GM12874 (cell line): ENCODE results near the gene GFI1.

Source experiments
- TF ChIP-seq, protein P1 (sequence below): IDR thresholded peaks from 2 replicates; pipeline ENCODE4 v1.5.1; 2011; ENCODE audit warnings: low read depth, mild to moderate bottlenecking, control low read depth, low read length, moderate library complexity; ENCODE audit not compliant: insufficient read depth

GFI1 gene

DNA sequence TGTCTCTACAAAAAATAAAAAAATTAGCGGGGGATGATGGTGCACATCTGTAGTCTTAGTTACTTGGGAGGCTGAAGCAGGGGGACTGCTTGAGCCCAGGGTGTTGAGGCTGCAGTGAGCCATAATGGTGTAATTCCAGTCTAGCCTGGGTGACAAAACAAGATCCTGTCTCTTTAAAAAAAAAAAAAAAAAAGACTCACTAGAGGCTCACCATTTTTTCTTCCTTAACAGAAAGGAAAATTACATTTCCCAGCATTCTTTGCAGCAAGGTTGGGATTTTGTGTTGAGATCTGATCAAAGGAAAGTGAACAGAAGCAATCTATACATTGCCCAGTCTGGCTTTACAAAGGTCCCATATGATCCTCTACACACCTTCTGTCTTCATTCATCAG, 21.5 kb downstream of the GFI1 start:
- TF ChIP-seq, protein P1, sequence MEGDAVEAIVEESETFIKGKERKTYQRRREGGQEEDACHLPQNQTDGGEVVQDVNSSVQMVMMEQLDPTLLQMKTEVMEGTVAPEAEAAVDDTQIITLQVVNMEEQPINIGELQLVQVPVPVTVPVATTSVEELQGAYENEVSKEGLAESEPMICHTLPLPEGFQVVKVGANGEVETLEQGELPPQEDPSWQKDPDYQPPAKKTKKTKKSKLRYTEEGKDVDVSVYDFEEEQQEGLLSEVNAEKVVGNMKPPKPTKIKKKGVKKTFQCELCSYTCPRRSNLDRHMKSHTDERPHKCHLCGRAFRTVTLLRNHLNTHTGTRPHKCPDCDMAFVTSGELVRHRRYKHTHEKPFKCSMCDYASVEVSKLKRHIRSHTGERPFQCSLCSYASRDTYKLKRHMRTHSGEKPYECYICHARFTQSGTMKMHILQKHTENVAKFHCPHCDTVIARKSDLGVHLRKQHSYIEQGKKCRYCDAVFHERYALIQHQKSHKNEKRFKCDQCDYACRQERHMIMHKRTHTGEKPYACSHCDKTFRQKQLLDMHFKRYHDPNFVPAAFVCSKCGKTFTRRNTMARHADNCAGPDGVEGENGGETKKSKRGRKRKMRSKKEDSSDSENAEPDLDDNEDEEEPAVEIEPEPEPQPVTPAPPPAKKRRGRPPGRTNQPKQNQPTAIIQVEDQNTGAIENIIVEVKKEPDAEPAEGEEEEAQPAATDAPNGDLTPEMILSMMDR: no peak

DNA sequence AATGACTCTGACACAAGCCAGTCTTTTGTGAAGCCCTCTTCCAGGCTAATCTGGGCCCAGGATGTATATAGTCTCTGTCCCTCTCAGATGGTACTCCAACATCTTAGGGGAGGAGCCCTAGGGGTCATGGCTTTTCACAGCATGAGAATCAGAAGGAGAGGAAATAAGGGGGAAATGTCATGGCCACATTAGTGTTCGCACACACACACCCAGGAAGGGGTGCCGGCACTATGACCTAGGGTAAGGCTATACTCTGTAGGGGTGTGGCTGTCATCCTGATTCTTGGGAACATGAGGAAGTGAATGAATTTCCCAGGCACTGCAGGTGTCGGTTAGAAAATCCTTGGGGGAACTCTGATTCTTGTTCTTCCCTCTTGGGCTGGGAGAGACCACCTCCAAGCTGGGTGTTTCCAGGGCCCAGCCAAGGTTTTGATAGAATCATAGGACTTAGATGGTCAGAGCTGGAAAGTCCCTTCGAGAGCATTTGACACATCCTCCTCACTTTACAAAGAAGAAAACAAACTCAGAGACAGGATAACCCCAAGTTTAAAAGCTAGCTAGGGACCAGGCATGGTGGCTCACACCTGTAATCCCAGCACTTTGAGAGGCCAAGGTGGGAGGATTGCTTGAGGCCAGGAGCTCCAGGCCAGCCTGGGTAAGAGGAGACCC, 22.0 kb downstream of the GFI1 start:
- TF ChIP-seq, protein P1: no peak

DNA sequence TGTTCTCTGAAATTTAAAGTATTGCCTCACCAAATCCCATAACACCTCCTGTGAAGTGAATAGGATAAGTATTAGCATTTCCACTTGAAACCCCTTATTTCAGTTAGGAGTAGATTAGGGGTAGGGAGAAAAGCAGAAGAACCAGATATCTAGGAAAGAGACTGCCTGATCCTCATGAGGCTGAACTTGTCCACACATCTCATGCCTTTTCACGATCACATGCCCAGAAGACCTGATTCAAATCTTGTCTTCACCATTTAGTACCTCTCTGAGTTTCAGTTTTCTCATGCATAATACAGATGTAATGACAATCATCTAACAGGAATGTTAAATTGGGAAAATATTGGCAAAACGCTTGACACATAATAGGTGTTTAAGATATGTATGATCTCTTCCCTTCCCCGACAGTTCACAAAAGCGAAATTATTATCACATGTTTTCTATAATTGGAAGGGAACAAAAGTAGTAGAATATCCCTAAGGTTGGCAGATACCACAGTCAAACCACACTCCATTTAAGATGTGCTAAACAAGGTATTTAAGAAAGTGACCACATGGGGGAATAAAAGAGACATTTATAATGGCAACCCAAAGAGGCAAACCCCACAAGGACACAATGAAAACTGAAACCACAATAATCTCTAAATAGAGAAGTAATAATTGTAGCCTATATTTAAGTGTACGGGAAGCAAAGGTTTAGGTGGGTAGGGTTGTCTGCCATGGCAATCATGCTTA, 25.2 kb downstream of the GFI1 start:
- TF ChIP-seq, protein P1: no peak

DNA sequence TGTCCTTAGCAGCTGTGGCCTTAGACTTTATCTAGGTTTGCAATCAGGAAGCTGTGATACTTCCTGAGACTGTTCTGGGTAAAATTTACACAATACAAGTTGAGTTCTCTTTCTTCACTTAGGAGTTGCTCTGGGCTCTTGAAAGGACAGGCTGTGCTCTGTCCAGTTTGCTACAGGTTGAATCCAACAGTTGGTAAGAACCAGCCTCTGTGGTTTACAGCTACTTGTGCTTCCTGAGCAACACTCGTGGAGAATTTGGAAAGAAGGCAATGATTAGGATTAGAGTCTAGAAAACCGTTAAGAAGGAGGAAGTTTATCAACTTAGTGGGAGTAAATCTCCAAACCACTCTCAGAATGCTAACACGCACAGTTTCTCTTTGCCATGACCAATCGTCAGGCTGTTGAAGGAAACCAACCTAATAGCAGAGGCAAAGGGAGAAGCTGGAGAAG, 26.8 kb downstream of the GFI1 start:
- TF ChIP-seq, protein P1: no peak

DNA sequence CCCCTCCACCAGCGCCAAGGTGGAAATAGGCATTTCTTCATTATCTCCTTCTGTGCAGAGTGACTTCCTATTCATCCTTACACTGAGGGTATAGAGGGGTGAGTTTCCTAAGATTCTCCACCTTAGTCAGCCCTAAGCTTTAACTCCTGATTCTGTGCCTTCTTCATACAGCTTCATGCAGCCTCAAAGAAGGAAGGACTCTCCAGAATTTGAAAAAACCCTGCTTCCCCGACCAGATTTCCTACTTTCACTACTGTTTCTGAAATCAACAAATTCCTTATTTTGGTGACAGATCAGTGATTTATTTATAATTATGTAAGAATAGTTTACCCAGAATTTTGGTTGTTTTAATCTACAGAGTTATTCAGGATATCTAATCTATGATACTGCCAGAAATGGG, 28.6 kb downstream of the GFI1 start:
- TF ChIP-seq, protein P1: no peak

DNA sequence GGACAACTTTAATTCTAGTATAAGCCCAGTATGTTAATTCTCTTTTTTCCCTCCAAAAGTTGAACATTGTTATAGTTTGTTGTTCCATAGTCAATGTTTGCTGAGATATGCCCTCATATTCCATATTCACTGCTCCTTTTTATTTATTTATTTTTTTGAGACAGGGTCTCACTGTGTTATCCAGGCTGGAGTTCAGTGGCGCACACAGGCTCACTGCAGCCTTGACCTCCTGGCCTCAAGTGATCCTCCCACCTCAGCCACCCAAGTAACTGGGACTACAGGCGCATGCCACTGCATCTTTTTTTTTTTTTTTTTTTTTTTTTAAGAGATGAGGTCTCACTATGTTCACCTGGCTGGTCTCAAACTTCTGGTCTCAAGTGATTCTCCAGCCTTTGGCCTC, 38.7 kb downstream of the GFI1 start:
- TF ChIP-seq, protein P1: no peak

DNA sequence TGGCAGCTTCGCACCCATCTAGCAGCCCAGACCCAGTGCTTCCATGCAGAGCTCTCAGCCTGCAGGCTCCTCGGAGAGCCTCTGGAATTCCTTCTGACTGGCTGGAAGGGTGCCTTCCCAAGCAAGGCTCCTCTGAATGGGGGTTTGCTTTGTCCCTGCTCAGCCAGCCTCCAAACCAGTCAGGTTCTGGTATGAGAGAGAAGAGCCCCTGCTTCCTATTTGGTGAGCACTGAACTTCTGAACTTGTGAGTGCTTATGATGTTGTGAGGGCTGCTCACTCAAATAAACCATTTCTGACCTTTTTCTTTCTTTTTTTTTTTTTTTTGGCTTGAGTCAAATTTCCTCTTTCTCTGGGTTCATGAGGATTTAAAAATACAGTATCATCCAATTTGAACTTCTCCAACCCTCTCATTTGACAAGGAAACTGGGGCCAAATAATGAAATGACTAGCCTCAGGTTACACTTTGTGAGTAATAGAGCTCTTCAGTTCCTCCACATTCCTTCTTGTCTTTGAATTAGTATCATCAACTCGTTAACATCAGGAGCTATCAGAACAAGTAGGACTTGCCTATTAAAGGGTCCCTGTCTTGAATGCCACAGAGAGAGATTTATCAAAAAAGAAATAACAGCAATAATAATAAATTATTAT, 39.6 kb downstream of the GFI1 start:
- TF ChIP-seq, protein P1: no peak
